Activated T-cell treated with anti-CD3 and anti-CD28 coated beads, Interleukin-2, amount 50 U/mL, for 4 hours (primary cell): ENCODE results near the gene TANGO2. TPM values are rescaled to one million over a fixed set of nuclear protein-coding genes. Genes with fewer than 3 reads are reported as not detected.
A peak's percentile ranks its signal among the peaks of the same experiment; 100 is the strongest.

Experiments used
- ATAC-seq, 2 donors: fragments of 200-7000 bp; cut with Tn5 transposase; one replicate each; pipeline ENCODE4 v1.10.0; 2021
- DNase-seq: peaks from one replicate; pipeline ENCODE4 v3.0.0-alpha.2; 2020
- H3K27me3 Mint-ChIP-seq: one replicate; pipeline ENCODE4 v1.8.0; 2021; ENCODE audit warnings: low read depth, mixed read lengths
- H3K36me3 Mint-ChIP-seq: one replicate; pipeline ENCODE4 v1.8.0; 2022; ENCODE audit warnings: mixed read lengths; ENCODE audit not compliant: insufficient read depth
- H3K4me1 Mint-ChIP-seq: one replicate; pipeline ENCODE4 v1.8.0; 2021; ENCODE audit warnings: low read depth, mixed read lengths
- H3K4me3 Mint-ChIP-seq: one replicate; pipeline ENCODE4 v1.8.0; 2021; ENCODE audit warnings: mild to moderate bottlenecking, moderate library complexity, mixed read lengths
- H3K9me3 Mint-ChIP-seq: one replicate; pipeline ENCODE4 v1.8.0; 2021; ENCODE audit warnings: mixed read lengths
- total RNA-seq, 3 donors: library from RNA; stranded (reverse); gene quantifications; one replicate each; pipeline ENCODE4 v1.2.1, GENCODE V29; 2021

Gene TANGO2
- total RNA-seq, 3 donors from 2014 or later: 23.1 to 26.8 (median 25.3) TPM

DNA sequence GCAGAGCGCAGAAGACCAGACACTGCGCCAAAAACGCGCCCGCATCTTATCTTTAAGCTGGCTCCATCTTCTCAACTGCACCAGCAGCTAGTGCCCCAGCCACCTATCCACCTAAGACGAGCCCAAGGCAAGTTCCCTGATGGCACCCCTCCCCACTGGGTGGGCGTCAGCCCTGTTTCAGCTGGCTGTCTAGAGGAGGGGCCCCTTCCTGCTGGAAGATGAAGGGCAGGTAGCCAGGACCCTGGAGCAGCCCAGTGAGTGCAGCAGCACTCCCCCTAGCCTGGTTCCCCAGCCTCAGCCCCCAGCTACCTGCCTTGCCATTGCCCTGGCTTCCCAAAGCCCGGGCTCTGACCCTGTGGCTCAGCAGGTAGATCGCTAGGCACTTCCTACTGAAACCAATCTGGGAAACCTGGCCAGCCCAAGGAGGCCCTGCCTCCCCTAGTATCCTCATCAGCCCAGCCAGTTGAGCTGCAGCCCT is 32.5 kb upstream of the TANGO2 start:
- Mint-ChIP-seq H3K4me1 (no peaks in the 10 kb centered on the region), H3K9me3 (no peaks in the 10 kb centered on the region), H3K4me3 (peak overlapping the region; percentile 24), H3K27me3 (no peaks in the 10 kb centered on the region), H3K36me3 (no peaks in the 10 kb centered on the region)
- no peak for DNase-seq
- no peak for ATAC-seq

DNA sequence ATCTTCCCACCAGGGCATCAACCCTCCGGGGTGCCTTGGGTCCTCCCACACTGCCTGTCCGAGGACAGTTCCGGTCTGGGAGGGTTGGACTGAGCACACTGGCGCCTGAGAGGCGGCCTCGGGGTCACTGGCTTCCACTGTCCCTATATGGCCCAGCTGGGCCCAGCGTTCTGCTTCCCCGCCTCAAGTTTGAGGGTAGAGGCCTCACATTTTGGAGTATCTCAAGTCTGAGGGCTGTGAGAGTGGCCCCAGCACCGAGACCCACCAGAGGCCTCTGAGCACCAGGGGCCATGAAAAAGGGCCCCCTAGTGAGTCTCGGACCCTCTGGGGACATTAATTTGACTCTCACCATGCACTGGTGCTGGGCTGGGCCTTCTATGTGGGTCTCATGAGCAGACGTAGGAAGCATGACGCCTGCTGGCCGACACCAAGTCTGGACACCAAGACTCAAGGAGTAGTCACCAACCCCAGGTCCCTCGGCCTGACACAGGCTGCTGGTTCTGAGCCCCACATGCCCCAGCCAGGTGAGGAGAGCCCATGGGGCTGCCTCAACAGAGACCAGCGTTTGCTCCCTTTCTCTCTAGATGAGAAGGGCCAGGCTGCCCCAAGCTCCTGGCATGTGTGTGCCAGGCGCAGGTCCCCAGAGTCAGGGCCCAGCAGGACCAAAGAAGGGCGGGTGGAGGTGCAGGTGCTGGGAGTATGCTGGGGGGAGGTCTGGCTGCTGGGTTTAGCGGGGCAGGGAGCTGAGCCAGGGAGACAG is 31.8 kb upstream of the TANGO2 start:
- DNase-seq (no peak), ATAC-seq (no peak)
- Mint-ChIP-seq H3K9me3 (no peaks in the 10 kb centered on the region), H3K4me1 (no peaks in the 10 kb centered on the region), H3K36me3 (no peaks in the 10 kb centered on the region), H3K4me3 (no peak overlapping the region), H3K27me3 (no peaks in the 10 kb centered on the region)

- DNase-seq (no peak), ATAC-seq (no peak)
- Mint-ChIP-seq H3K4me3 (no peak overlapping the region), H3K36me3 (no peaks in the 10 kb centered on the region), H3K4me1 (no peaks in the 10 kb centered on the region), H3K27me3 (no peaks in the 10 kb centered on the region), H3K9me3 (no peaks in the 10 kb centered on the region)
Observed at GRCh38 chr22:19989725-19990067, 31.2 kb upstream of the TANGO2 start.

- DNase-seq (no peak), ATAC-seq (no peak)
- H3K27me3 Mint-ChIP-seq: no peaks in the 10 kb centered on the region
- H3K4me1 Mint-ChIP-seq: no peaks in the 10 kb centered on the region
- no peaks in the 10 kb centered on the region for H3K9me3 Mint-ChIP-seq
- H3K4me3 Mint-ChIP-seq: no peak overlapping the region
- H3K36me3 Mint-ChIP-seq: no peaks in the 10 kb centered on the region
Observed at GRCh38 chr22:19990188-19990587, 30.7 kb upstream of the TANGO2 start.

DNA sequence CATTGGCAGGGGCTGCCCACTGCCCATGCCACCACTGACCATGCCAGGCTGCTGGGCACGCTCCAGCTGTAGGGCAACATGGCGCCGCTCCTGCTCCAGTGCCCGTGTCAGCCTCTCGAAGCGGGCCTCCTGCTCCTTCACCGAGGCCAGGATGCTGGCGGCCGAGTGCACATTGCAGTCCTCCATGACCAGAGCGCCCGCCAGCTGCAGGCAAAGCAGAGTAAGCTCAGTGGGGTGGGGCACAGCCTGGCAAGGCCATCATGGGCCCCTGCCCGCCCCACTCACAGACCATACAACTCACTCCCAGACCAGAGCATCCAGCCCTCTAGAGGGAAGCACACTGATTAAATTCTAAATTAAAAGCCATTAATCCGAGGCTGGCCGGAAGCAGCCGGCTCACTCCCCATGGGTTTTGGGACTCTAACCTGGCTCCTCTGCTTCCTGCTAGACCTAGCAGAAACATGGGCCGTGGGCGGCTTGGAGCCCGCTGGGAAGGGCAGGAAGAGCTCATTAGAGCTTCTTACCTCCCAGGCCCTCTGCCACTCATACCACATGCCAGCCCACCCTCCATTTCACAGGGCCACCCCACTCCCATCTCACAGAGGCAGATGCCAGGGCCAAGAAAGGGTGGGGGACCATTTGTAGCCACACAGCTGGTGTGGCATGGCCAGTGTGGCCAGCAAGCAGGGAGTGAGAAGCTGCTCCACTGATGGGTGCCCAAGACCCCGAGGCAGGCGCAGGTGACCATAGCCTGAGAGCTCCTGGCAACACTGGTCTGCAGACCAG is 30.1 kb upstream of the TANGO2 start:
- H3K4me1 Mint-ChIP-seq: no peaks in the 10 kb centered on the region
- no peaks in the 10 kb centered on the region for H3K9me3 Mint-ChIP-seq
- no peak overlapping the region for H3K4me3 Mint-ChIP-seq
- H3K36me3 Mint-ChIP-seq: no peaks in the 10 kb centered on the region
- DNase-seq (no peak), ATAC-seq (no peak)
- no peaks in the 10 kb centered on the region for H3K27me3 Mint-ChIP-seq

- ATAC-seq (no peak), DNase-seq (no peak)
- Mint-ChIP-seq H3K4me1 (no peaks in the 10 kb centered on the region), H3K9me3 (no peaks in the 10 kb centered on the region), H3K27me3 (no peaks in the 10 kb centered on the region), H3K4me3 (no peak overlapping the region), H3K36me3 (no peaks in the 10 kb centered on the region)
Observed at GRCh38 chr22:19991395-19991644, 29.6 kb upstream of the TANGO2 start.

- no peak for ATAC-seq
- Mint-ChIP-seq H3K9me3 (no peaks in the 10 kb centered on the region), H3K4me1 (no peaks in the 10 kb centered on the region), H3K27me3 (no peaks in the 10 kb centered on the region), H3K4me3 (no peak overlapping the region), H3K36me3 (no peaks in the 10 kb centered on the region)
- no peak for DNase-seq
Observed at GRCh38 chr22:19991645-19992451, 29.1 kb upstream of the TANGO2 start.

DNA sequence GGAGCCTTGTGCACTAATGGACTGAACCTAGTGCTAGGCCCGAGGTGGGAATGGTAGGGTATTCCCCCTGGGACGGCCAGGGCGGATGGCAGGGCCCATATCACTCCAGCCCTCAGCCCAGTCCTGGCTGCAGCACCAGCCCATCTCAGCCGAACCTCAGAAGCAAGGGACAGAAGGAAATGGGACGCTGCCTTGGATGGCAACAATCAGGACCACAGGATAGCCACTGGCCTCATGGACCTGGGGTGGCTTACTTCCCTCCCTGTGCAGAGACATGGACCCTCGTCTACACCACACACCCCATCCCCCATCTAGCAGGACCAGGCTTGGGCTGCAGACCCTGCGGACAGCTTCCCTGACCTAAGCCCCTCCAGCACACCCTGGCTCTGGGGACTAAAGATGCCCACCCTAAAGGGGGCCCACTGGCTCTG is 28.4 kb upstream of the TANGO2 start:
- Mint-ChIP-seq H3K4me3 (no peak overlapping the region), H3K36me3 (no peaks in the 10 kb centered on the region), H3K9me3 (no peaks in the 10 kb centered on the region), H3K27me3 (no peaks in the 10 kb centered on the region), H3K4me1 (no peaks in the 10 kb centered on the region)
- DNase-seq: no peak
- no peak for ATAC-seq

DNA sequence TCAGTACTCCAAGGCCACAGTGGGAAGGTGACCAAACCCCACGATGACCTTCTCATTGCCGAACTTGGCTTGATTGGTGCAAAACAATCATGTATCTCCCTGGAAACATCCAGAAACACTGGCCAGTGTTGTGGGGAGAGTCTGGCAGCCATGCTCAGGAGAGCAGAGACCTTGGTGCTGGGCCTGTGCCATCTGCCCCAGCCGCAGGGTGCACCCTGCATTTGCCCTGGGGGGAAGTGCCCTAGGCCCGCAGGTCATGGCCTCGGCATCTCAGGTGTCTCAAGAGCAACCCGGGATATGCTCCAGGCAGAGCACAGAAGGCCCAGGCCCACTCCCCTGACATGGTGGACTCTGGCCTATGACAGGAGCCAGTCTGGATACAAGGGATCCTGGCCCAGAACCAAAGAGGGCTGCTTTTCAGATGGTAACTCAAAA is 28.0 kb upstream of the TANGO2 start:
- no peak overlapping the region for H3K4me3 Mint-ChIP-seq
- ATAC-seq: no peak

DNA sequence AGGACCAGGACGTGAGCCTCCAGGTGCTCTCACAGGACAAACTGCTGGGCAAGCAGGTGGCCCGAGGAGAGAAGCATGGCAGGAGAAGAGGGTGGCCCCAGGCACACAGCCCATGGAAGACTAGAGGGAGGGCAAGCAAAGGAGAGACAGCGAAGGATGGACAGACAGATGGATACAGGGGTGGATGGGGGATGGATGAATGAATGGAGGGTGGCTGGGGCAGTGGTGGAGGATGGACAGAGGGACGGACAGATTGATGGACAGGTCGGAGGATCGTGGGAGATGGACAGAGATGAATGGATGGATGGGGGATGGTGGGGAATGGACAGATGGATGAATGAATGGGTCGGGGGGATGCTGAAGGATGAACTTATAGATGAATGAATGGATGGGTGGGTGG is 27.0 kb upstream of the TANGO2 start:
- no peak for ATAC-seq
- no peaks in the 10 kb centered on the region for H3K9me3 Mint-ChIP-seq
- H3K27me3 Mint-ChIP-seq: no peaks in the 10 kb centered on the region
- H3K36me3 Mint-ChIP-seq: no peaks in the 10 kb centered on the region
- H3K4me3 Mint-ChIP-seq: no peak overlapping the region
- DNase-seq: no peak
- H3K4me1 Mint-ChIP-seq: no peaks in the 10 kb centered on the region

More for the DNA sequence above, 28.0 kb upstream of the TANGO2 start:
- Mint-ChIP-seq H3K27me3 (no peaks in the 10 kb centered on the region), H3K9me3 (no peaks in the 10 kb centered on the region), H3K4me1 (no peaks in the 10 kb centered on the region), H3K36me3 (no peaks in the 10 kb centered on the region)
- no peak for DNase-seq

DNA sequence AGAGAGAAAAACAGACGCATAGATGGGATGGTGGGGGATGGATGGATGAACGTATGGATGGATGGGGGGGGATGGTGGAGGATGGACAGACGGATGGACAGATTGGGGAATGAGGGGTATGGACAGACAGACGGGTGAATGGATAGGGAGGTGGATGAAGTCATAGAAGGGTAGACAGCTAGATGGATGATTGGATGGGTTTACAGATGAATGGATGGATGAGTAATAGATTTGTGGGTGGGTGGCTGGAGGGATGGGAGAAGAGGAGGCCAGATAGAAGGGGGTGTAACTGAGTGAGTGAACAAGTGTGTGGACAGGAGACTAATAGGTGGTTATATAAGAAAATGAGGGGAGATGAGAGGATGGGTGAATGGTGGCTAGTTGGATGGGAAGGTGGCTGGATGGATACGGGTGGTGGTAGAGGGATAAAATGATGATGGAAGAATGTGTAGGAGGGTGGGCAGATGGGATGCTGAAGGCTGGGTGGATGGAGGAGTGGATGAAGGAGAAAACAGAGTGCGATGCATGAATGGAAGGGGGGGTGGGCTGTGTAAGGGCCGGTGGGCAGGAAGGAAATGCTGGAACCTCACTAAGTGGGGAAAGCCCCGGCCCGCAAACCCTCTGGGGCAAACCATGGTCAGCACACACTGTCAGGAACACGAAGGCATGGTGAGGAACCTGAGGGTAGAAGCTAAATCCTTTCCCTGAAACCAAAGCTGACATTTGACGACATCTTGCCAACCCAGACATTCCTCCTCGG is 25.9 kb upstream of the TANGO2 start:
- no peak overlapping the region for H3K4me3 Mint-ChIP-seq
- H3K36me3 Mint-ChIP-seq: no peaks in the 10 kb centered on the region
- no peak for DNase-seq
- ATAC-seq: no peak
- peaks cover 2% of the 10 kb centered on the region for H3K27me3 Mint-ChIP-seq
- H3K4me1 Mint-ChIP-seq: no peaks in the 10 kb centered on the region
- H3K9me3 Mint-ChIP-seq: no peaks in the 10 kb centered on the region

GRCh38 chr22:19995611-19996339 is 25.1 kb upstream of the TANGO2 start:
- H3K4me1 Mint-ChIP-seq: no peaks in the 10 kb centered on the region
- no peak for ATAC-seq
- H3K27me3 Mint-ChIP-seq: peaks cover 2% of the 10 kb centered on the region
- no peak overlapping the region for H3K4me3 Mint-ChIP-seq
- no peaks in the 10 kb centered on the region for H3K9me3 Mint-ChIP-seq
- H3K36me3 Mint-ChIP-seq: no peaks in the 10 kb centered on the region
- no peak for DNase-seq

DNA sequence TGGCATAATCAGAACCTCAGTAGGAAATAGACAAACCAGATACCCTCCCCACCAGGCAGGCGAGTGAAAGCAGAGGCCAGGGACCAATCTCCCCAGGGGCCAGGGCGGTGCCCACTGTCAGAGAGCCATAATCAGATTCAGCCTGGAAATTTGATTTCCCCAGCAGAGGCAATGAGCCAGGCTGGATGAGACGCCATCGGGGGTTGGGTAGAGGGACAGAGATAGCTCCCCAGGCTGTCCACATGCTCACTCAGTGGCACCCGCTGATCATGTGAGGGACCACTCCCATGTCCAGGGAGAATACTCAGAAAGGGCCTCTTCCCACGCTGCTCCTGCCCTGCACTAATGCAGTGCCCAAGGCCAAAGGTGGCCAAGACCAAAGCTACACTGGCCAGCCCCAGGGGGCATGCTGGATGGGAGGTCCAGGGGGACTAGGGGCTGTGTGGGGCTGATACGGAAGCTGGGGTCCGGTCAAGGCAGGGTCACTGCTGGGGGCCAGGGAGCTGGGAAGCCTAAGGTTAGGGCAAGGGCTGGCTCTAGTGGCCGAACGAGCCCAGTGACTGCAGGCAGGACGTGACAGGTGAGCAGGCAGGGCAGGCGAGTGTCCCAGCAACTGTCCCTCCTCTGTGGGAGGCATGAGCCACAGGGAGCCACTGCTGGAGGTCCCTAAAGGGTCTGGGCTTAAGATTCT is 24.1 kb upstream of the TANGO2 start:
- Mint-ChIP-seq H3K4me1 (no peaks in the 10 kb centered on the region), H3K4me3 (no peak overlapping the region), H3K9me3 (no peaks in the 10 kb centered on the region), H3K36me3 (no peaks in the 10 kb centered on the region), H3K27me3 (peaks cover 2% of the 10 kb centered on the region)
- no peak for DNase-seq
- no peak for ATAC-seq
